Right renal pelvis (tissue), 4 donors: ENCODE measurements around the gene RAB3GAP2. TPM values are rescaled to one million over a fixed set of nuclear protein-coding genes. Genes with fewer than 3 reads are reported as not detected.
"Not testable (repeated sequence)": the region's sequence is repeated elsewhere in the genome, so short reads cannot be mapped to it uniquely, and the experiment has no call there.

Experiments used
- DNase-seq, 4 donors: peaks; one replicate each; pipeline ENCODE4 v3.0.0-alpha.2; 2013; ENCODE audit warnings: low read depth in 4 of 4, low spot score in 3 of 4, missing footprints in 1 of 4
- polyA plus RNA-seq, 4 donors: library from polyadenylated mRNA; unstranded; fragments of 120-200 nt; gene quantifications; one replicate each; pipeline ENCODE4 v1.2.1, GENCODE V29; 2013; ENCODE audit not compliant: insufficient read length in 4 of 4

Gene RAB3GAP2
- polyA plus RNA-seq, 4 donors = 27.5 to 37.1 (median 32.6) TPM

- not testable (repeated sequence) for DNase-seq
Observed at GRCh38 chr1:220245900-220246299, 26.4 kb downstream of the RAB3GAP2 start.

- DNase-seq = no peak
Observed at GRCh38 chr1:220243947-220244346, 28.3 kb downstream of the RAB3GAP2 start.

GRCh38 chr1:220241072-220241663 lies 31.1 kb downstream of the RAB3GAP2 start:
- DNase-seq = no peak

GRCh38 chr1:220239966-220240365 lies 32.3 kb downstream of the RAB3GAP2 start:
- no peak for DNase-seq

GRCh38 chr1:220239213-220239612 lies 33.0 kb downstream of the RAB3GAP2 start:
- DNase-seq = no peak

- DNase-seq = not testable (repeated sequence)
Observed at GRCh38 chr1:220236278-220236677, 36.0 kb downstream of the RAB3GAP2 start.

GRCh38 chr1:220235462-220235861 lies 36.8 kb downstream of the RAB3GAP2 start:
- DNase-seq = no peak

- no peak for DNase-seq
Observed at GRCh38 chr1:220233927-220234326, 38.3 kb downstream of the RAB3GAP2 start.

- no peak for DNase-seq
Observed at GRCh38 chr1:220229771-220230170, 42.5 kb downstream of the RAB3GAP2 start.

- DNase-seq = no peak
Observed at GRCh38 chr1:220227393-220227792, 44.9 kb downstream of the RAB3GAP2 start.

- no peak for DNase-seq
Observed at GRCh38 chr1:220226752-220227151, 45.5 kb downstream of the RAB3GAP2 start.

- DNase-seq = no peak
Observed at GRCh38 chr1:220225957-220226356, 46.3 kb downstream of the RAB3GAP2 start.

GRCh38 chr1:220224611-220225124 lies 47.6 kb downstream of the RAB3GAP2 start:
- no peak for DNase-seq

- DNase-seq = no peak
Observed at GRCh38 chr1:220224033-220224432, 48.2 kb downstream of the RAB3GAP2 start.

GRCh38 chr1:220222939-220223338 lies 49.3 kb downstream of the RAB3GAP2 start:
- no peak for DNase-seq

- no peak for DNase-seq
Observed at GRCh38 chr1:220221670-220222069, 50.6 kb downstream of the RAB3GAP2 start.

GRCh38 chr1:220221269-220221668 lies 51.0 kb downstream of the RAB3GAP2 start:
- no peak for DNase-seq

GRCh38 chr1:220220699-220221040 lies 51.6 kb downstream of the RAB3GAP2 start:
- DNase-seq = not testable (repeated sequence)

- DNase-seq = no peak
Observed at GRCh38 chr1:220219865-220220698, 52.2 kb downstream of the RAB3GAP2 start.

GRCh38 chr1:220219136-220219442 lies 53.2 kb downstream of the RAB3GAP2 start:
- DNase-seq = no peak

GRCh38 chr1:220218397-220219135 lies 53.7 kb downstream of the RAB3GAP2 start:
- peak; percentile 25 to 46 (median 34) for DNase-seq
